GM21447 (cell line): ENCODE data around the gene UQCRH.

ENCODE experiments used
- ATAC-seq: cut with Tn5 transposase; IDR thresholded peaks from one replicate; pipeline ENCODE4 v1.9.1; 2021; ENCODE audit not compliant: unreplicated experiment

UQCRH gene

DNA sequence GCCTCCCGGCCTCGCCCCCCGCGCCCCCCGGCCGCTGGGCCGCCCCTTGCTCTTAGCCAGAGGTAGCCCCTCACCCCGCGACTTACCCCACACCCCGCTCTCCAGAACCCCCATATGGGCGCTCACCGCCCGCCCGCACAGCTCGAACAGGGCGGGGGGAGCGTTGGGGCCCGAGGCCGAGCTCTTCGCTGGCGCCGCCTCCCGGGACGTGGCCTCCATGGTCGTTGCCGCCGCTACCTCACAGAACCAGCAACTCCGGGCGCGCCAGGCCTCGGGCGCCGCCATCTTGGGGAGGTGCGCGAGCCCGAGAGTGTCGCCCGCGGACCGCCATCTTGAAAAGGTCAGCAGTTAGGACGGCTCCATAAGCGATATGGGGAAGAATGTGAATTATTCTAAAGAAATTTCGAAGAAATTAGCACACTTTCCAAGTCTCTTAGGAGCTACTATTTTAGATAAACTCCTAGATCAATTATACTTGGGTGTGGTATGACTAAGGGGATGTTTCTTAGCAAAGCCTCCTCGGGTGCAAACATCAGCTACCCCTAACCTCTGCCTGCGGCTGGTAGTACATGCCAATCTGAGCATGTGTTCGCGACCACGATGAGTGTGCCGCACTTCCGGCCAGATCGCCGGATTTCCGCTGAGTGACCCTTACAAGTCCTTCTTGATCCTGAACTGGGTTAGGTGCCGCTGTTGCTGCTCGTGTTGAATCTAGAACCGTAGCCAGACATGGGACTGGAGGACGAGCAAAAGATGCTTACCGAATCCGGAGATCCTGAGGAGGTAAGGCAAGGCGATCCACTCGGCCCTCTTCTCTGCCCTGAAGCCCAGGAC, at the start of gene UQCRH, which contains the start of gene LRRC41:
TSS of gene UQCRH (plus strand) at position 661 of the 834 bp plus-strand sequence. CDS start at position 730, 69 bp downstream.
TSS of gene LRRC41 (minus strand) at position 579 of the 834 bp plus-strand sequence. CDS start at position 285, 294 bp downstream.
- peak; percentile 75 for ATAC-seq

DNA sequence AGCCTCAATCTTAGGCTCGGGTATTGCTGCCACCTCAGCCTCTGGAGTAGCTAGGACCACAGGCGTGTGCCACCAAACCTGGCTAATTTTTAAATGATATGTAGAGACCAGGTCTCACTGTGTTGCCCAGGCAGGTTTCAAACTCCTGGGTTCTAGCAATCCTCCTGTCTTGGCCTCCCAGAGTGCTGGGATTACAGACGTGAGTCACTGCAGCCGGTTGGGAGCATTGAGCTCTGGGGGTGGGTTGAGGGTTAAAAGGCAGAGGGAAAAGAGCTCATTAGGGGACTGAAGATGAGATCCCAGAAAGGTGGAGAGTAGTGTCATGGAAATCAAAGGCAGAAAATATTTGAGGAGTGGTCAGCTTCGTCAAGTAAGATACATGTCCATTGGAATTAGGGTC, 48.8 kb upstream of the UQCRH start:
- no peak for ATAC-seq

DNA sequence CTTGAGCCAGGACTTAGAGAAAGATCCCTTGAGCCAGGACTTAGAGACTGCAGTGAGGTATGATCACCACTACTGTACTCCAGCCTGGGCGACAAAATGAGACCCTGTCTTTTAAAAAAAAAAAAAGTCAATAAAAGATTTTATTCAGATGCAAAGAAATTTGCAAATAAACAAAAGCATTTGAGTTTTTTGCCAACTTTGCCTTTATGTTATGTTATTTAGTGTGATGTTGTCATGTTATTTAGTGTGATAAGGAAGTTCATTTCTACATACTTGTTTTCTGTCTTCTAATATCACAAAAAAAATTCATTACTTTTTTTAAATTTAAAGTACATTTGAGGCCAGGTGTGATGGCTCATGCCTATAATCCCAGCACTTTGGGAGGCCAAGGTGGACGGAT, 47.0 kb upstream of the UQCRH start:
- ATAC-seq = no peak

DNA sequence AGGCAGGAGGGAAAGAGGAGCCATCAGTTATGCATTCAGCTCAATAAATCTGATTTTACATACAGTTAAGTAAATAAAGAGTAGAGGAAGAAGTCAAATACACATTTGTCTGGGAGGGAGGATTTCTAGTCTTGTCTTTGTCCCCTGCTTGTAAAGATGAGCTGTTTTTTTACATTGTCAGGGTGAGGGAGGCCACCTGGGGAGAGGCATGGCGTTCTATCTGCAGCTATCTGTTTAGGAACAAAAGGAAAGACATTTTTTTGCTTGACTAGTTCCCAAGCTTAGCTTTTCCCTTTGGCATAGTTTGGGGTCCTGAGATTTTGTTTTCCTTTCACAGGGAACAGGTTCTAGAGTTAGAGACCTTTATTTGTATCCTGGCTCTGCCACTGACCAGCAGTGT, 41.0 kb upstream of the UQCRH start:
- no peak for ATAC-seq

DNA sequence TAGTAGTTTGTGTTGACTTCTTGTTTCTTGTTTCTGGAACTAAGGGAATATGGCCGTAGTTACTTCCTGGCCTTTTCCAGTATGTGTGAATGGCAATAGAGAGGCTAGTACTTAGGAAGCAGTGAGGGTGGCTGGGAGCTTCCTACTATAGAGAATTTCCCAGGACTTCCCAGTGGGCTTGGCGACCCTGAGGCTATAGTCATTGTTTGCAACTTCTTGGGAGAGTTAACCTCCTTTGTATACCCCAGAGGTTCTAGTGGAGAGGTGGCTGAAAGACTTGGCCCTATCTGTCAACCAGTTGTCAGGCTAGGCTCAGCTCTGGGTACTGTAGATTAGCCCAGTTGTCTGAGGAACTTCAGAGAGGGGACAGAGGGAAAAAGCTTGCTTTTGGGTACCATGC, 40.4 kb upstream of the UQCRH start:
- ATAC-seq = no peak

DNA sequence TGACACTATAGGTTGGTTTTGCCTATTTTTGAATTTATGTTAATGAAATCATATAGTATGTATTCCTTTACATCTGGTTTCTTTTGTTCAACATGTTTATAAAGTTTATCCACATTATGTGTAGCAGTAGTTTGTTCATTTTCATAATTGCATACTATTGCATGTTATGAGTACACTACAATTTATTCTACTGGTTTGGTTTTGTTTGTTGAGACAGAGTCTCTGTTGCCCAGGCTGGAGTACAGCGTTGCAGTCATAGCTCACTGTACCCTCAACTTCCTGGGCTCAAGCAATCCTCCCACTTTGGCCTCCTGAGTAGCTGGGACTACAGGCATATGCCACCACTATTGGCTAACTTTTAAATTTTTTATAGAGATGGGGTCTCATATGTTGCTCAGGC, 34.9 kb upstream of the UQCRH start:
- no peak for ATAC-seq

DNA sequence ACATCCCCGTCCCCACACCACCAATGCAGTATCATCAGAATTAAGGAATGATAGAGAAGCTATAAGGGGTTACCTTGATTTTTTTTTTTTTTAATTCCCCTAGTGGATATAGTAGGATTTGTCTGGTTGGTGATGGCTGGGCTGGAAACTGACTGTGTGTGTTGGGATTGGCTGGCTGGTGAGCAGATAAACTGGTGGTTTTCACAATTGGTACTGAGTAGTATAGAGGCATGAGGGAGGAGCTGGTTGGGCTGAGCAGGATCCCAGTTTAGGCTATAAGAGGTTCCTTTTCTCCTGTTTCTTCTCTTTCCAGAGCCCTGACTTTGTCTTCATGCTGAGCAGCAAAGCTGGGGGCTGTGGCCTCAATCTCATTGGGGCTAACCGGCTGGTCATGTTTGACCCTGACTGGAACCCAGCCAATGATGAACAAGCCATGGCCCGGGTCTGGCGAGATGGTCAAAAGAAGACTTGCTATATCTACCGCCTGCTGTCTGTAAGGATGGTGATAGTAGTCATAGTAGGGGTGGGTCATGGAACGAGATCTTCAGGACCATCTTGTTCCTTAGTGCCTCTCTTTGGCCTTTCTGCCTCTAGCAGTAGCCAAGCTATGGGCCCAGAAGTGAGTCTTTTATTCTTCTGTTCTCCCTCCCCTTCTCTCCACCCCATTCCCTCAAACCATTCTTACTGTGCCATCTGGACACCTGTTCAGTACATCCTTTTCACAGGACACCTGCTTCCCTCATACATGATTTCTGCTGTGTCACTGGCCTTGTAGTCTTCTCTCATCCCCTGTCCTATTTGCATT, 29.1 kb upstream of the UQCRH start:
- no peak for ATAC-seq

DNA sequence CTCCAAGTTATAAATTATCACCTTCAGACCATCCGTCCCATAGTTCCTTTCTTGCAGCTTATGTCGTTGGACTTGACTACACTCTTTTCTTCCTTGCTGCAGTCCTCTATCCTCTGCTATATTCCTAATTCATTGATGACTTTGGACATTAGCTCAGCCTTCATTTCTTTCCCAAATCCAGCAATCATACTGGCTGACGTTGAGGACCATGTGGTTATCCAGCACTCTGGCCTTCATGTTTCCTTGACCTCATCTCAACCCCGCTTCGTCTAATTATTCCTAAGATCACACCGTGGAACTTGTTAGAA, 28.5 kb upstream of the UQCRH start:
- no peak for ATAC-seq

DNA sequence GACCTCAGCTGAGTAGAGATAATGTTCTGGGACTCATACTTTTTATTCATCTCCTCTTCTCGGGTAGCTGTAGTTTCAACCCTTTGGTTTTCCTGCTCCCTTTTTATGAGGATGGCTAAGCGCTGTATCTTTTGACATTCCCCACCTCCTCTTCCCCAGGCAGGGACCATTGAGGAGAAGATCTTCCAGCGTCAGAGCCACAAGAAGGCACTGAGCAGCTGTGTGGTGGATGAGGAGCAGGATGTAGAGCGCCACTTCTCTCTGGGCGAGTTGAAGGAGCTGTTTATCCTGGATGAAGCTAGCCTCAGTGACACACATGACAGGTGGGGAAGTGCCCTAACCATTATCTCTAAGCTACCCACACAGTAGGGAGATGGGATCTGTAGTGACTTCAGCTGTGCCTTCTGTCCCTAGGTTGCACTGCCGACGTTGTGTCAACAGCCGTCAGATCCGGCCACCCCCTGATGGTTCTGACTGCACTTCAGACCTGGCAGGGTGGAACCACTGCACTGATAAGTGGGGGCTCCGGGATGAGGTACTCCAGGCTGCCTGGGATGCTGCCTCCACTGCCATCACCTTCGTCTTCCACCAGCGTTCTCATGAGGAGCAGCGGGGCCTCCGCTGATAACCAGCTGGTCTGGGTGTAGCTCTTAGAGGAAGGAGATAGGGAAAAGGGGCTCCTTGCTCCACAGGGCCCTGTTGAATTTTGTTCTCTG, 25.7 kb upstream of the UQCRH start:
- no peak for ATAC-seq

DNA sequence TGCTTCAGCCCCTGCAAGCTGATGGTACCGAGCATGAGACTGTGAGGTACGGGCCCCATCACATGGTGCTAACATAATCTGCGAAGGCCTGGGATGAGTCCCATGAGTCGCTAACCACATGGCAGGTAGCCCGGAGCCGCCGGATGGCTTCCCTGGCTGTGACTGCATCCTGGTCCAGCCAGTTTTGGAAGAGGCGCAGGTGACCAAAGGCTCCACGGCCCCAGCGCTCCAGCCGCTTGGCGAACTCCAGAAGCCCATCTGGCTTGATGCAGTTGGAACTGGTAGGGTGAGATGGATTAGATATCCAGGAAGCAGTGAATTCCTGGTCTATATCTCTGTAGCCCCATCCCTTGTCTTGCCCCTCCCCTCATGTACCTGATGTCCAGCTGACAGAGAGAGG, 24.7 kb upstream of the UQCRH start:
- ATAC-seq = no peak

DNA sequence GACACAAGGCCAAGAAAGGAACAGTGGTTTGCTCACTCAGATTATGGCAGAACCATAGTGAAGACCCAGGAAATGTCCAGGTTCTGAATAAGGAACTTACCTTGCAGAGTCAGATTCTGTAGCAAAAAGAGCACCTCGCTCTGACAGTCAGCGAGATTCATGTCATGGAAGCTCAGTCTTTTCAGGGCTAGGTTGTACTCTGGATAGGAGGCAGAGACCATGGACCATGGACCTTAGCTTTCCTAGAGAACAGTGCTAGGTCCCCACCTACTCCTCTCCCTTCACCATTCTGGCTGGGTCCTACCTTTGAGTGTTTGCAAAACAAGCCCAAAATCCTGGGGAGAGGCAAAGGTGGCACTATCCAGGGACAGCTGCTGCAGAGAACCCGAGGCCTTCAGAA, 23.4 kb upstream of the UQCRH start:
- no peak for ATAC-seq

DNA sequence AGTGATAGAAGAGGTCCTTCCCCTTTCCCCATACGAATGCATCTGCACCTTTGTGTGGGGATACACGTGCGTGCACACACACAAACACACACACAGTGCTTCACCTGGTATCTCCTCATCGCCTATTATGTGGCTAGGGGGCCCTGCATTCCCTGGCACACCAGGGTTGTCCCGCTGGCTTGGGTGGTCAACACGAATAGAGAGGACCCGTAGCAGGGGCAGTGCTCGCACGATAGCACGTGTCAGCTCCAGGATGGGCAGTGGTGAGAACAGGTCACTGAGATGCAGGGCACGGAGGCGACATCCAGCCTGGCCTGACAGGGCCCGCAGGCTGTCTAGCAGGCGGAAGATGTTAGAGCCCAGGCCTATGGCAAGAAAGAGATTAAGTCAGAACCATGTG, 22.5 kb upstream of the UQCRH start:
- no peak for ATAC-seq

DNA sequence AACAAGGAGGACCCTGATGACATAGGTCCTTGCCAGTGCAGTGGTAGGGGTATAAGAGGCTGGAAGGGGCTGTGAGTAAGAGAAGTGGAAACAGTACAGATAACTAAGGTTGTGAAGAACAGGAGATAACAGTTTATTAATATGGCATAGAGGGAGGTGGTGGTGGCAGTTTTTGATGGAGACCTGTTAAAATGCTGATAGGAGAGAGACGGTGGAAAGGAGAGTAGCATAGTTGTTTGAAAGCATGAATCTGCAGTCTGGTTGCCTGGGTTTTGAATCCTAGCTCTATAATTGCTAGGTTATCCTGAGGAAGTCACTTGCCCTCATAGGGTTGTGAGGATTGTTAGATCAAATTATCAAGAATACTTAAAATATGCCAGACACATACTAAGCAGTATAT, 19.4 kb upstream of the UQCRH start:
- no peak for ATAC-seq

DNA sequence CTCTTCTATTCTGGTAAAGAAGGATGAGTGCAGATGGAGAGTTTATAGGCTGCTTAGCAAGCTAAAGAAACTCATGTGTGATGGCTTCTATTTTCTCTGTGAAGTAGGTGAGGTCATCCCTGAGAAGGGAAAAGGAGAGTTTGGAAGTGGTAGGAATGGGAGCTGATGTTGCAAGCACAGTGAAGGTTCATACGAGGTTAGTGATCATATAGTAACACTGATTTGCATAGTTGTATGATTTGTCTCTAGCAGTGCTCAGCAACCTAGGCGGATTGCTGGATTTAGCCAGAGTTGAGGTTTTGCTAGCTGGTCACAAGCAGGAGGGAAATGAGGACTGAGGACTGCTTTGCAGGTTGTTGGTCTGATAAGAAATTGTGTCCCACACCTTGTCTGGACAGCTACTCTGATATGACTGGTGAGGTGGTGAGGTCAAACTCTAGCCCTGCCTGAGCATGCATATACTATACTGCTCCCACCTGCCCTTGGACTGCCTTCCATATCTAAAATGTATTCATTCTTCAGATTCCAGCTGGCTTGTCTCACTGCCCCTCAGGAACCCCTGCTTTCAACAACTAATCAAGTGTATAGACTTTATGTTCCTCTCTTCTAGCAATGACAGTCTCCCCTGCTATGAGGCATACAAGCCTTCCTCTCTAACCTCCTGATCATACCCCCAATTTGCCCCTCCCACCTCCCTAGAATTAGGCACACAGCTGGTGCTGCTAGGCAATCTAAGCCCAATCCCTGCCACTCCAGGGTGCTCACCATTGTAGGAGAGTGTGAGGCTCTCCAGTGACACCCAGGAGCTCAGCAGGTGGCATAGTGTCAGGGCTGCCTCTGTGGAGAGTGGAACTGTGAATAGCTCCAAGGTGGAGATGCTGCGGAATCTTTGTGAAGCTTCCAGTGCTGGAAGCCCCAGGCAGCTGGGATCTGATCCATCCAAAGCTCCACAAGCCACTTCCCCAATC, 18.6 kb upstream of the UQCRH start:
- ATAC-seq = no peak

DNA sequence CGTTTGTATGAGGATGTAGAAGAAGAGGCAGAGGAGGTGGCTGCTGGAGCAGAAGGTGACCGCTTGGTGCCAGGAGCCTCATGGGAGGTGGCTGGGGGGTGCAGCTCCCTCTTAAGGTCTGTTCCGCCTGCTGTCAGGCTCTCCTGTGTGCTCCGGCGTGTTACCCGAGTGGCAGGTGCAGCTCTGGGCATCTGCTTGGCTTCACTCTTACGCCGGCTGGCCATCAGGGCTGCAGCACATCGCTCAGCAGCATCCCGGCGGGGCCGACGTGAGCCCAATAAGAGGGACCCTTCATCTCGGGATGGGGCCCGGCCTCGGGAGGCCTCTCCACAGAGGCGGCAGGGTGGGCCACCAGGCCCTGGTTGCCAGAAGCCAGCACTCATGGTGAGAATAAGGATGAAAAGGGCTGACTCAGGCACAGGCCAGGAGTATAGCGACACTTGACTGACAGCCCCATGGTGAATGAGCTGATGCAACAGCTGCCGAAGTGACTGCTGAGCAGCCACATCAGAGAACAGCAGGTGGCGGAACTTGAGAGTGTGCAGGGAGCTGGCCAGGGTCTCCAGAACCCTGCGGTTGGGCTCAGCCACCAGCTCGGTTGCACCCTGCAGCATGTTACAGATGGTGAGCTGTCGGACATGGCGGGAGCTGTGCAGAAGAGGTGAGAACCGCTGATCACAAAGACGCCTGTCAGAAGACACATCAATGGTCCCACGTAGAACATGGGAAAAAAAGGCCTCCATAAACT, 17.6 kb upstream of the UQCRH start:
- ATAC-seq = no peak

DNA sequence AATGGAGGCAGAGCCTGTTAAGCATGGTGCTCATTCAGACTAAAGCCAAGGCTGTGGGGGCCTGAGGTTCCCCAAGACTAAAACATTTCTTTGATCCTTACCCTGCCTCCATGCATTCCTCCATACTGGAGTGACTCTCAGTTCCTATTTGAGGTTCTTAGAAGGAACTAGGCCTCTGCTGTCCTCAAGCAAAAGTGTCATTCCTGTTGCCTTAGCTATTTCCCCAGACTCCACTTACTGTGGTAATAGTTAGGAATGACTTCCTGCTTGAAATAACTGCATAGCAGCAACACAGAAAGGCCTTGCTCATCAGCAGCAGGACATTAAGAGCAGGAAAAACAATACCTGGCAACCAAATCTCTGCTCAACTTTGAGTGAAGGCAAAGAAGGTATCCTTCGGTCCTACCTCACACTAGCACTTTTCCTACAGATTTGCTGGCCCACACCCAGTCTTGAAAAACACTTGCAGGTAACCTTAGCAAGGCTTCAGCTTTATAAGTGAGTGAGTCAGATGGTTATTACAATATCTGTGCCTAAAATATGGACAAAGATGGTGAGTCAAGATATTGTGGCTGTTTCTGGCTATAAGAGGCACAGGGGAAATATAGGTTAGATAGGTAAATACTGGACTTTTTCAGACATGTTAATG, 14.9 kb upstream of the UQCRH start:
- no peak for ATAC-seq

DNA sequence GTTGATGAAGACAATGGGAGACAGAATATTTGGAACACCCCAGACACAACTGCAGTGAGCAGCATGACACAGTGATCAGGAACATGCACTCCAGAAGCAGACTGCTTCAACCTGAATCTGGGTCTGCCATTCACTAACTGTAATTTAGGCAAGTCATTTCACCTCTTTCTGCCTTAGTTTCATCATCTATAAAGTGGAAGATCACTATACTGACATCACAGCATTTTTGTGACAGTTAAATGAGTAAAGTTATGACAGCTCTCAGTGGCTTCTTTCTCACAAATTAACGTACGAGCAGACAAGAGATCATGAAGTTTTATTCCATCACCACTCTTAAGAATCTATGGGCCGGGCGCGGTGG, 14.4 kb upstream of the UQCRH start:
- no peak for ATAC-seq

DNA sequence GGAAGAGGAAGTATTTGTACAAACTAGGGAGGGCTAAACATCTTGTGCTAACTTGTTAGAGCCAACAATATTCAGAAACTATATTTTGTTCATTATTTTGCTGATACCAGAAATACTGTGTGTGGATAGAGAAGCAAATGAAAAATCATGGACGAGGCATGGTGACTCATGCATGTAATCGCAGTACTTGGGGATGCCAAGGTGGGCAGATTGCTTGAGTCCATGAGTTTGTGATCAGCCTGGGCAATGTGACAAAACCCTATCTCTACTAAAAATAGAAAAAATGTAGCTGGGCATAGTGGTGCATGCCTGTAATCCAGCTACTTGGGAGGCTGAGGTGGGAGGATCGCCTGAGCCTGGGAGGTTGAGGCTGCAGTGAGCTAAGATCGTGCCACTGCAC, 13.5 kb upstream of the UQCRH start:
- ATAC-seq = no peak

DNA sequence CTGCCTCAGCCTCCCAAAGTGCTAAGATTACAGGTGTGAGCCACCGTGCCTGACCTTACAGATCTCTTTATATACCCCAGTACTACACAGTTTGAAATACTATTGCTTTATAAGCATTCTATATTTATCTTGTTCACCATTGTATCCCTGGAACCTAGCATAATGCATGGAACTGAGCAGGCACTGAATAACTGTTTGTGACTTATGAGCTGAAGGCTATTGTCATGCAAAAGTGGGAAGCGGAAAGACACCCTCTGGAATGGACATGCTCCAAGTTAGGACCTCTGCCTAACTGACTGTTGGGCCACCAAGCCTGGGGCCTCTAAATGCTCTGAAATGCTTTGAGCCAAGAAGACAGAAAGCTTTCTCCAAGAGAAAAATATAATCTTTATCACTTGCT, 8.2 kb upstream of the UQCRH start:
- no peak for ATAC-seq
